Fibroblast of mammary gland (primary cell): ENCODE measurements around the gene SH2D1B.

Source experiments
- DNase-seq: peaks from one replicate; pipeline ENCODE4 v3.0.0-alpha.2; 2010; ENCODE audit warnings: low read depth
- H3K4me3 ChIP-seq: 2 replicates; pipeline ENCODE4 v1.5.1; 2011; ENCODE audit warnings: low read depth, mild to moderate bottlenecking, low read length, moderate library complexity; ENCODE audit not compliant: control insufficient read depth
- TF ChIP-seq, protein P1 (sequence below): conservative IDR thresholded peaks from 2 replicates; pipeline ENCODE4 v1.5.1; 2011; ENCODE audit warnings: low read depth, low read length, inconsistent platforms; ENCODE audit not compliant: control insufficient read depth, insufficient read depth

SH2D1B gene

DNA sequence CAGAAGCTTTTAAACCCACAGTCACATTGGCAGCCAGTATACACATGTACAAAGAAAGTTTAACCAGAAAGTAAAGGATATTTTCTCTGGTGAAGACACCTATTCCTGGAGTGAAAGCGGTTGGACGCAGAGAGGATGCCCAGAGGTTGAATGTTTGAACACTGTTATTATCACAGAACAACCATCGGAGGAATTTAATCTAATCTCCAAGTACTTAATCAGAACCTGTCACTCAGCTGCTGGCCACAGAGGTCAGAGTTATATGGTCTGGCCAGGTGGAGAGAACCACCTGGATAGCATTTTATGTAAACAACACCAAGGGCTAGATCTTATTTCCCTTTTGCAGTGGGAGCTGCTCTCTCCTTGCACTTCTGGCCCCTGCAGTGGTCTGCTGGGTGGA, 64.7 kb downstream of the SH2D1B start:
- H3K4me3 ChIP-seq: no peak overlapping the region
- DNase-seq: no peak
- TF ChIP-seq, protein P1, sequence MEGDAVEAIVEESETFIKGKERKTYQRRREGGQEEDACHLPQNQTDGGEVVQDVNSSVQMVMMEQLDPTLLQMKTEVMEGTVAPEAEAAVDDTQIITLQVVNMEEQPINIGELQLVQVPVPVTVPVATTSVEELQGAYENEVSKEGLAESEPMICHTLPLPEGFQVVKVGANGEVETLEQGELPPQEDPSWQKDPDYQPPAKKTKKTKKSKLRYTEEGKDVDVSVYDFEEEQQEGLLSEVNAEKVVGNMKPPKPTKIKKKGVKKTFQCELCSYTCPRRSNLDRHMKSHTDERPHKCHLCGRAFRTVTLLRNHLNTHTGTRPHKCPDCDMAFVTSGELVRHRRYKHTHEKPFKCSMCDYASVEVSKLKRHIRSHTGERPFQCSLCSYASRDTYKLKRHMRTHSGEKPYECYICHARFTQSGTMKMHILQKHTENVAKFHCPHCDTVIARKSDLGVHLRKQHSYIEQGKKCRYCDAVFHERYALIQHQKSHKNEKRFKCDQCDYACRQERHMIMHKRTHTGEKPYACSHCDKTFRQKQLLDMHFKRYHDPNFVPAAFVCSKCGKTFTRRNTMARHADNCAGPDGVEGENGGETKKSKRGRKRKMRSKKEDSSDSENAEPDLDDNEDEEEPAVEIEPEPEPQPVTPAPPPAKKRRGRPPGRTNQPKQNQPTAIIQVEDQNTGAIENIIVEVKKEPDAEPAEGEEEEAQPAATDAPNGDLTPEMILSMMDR: no peak
